Esophagus squamous epithelium (tissue), 4 donors: Measurements from ENCODE around the gene FAM131B.

Experiments used
- POLR2A ChIP-seq, 4 donors: fragments of 450-650 bp; IDR thresholded peaks; one replicate each; pipeline ENCODE4 v1.6.1; 2017; ENCODE audit warnings: antibody characterized with exemption in 4 of 4, mild to moderate bottlenecking in 4 of 4, moderate library complexity in 3 of 4
- TF ChIP-seq, protein P1 (sequence below), 6 experiments: fragments of 450-650 bp in 4 of 6; fragments of 200-600 bp in 2 of 6; sonication (generic) in 2 of 6; IDR thresholded peaks; one replicate each; pipeline ENCODE4 v1.5.1; 2016 to 2019; ENCODE audit warnings: antibody characterized with exemption in 6 of 6, mild to moderate bottlenecking in 4 of 6, moderate library complexity in 4 of 6

DNA sequence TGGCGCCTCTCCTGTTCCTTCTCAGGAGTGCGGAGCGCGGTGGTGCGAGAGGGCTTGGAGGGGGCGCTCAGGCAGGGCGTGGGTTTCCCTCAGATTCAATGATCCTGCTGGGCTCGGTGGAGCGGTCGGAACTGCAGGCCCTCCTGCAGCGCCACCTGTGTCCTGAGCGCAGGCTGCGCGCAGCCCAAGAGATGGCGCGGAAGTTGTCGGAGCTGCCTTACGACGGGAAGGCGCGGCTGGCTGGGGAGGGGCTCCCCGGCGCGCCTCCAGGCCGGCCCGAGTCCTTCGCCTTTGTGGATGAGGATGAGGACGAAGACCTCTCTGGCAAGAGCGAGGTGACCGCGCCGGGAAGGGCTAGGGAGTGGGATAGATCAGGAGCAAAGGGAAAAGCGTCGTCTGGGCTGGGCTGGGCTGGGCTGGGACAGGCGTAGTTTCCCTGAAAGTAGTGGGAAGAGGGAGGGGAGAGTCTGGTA, 17.0 kb downstream of the FAM131B start:
- TF ChIP-seq POLR2A (IDR thresholded peaks at IDR 0.05): no peak
- TF ChIP-seq, protein P1, sequence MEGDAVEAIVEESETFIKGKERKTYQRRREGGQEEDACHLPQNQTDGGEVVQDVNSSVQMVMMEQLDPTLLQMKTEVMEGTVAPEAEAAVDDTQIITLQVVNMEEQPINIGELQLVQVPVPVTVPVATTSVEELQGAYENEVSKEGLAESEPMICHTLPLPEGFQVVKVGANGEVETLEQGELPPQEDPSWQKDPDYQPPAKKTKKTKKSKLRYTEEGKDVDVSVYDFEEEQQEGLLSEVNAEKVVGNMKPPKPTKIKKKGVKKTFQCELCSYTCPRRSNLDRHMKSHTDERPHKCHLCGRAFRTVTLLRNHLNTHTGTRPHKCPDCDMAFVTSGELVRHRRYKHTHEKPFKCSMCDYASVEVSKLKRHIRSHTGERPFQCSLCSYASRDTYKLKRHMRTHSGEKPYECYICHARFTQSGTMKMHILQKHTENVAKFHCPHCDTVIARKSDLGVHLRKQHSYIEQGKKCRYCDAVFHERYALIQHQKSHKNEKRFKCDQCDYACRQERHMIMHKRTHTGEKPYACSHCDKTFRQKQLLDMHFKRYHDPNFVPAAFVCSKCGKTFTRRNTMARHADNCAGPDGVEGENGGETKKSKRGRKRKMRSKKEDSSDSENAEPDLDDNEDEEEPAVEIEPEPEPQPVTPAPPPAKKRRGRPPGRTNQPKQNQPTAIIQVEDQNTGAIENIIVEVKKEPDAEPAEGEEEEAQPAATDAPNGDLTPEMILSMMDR (IDR thresholded peaks at IDR 0.05): peak; percentile 49 to 71 (median 56)
